ENCODE measurements around the gene AKR1B1. TPM values are rescaled to one million over a fixed set of nuclear protein-coding genes. Genes with fewer than 3 reads are reported as not detected.

AKR1B1 gene
- total and polyA plus RNA-seq, 9 of the 15 experiments (the other 6 are each of a cell fraction or from before 2014, with no cell fraction given): 2.0 to 10.6 (median 6.2) TPM

- TF ChIP-seq CEBPG (CRISPR knock-in tag; IDR thresholded peaks at IDR 0.05) (no peak), CEBPG (tag; conservative IDR thresholded peaks at IDR 0.05 in 1 of 2, IDR thresholded peaks at IDR 0.05 in 1 of 2) (peak; percentile 51 to 55; a peak in 2 of 4 replicates), ZNF431 (CRISPR knock-in tag; IDR thresholded peaks at IDR 0.05) (no peak), CBFA2T3 (IDR thresholded peaks at IDR 0.05) (0 out of 2 replicates have a peak, but pooled peaks have one; percentile 22)
Observed at GRCh38 chr7:134472572-134473244, 13.8 kb upstream of the AKR1B1 start (continued).

- no peak overlapping the region for H3K4me3 ChIP-seq
- H3K4me2 ChIP-seq (ENCODE audit: insufficient read depth, low read length): no peak overlapping the region
- 13% methylated on average over 4 of the region's 4 CpGs for WGBS (ENCODE audit: insufficient coverage, low coverage, missing lambda C conversion rate)
- no peaks in the 10 kb centered on the region for H3K9me3 ChIP-seq (replicated peaks; ENCODE audit: control insufficient read depth, insufficient read depth, low read depth, low read length)
- no peaks in the 10 kb centered on the region for H3K36me3 ChIP-seq (ENCODE audit: control insufficient read depth, insufficient read depth, low read length)
- no peaks in the 10 kb centered on the region for H4K20me1 ChIP-seq (replicated peaks; ENCODE audit: control insufficient read depth, insufficient read depth, low read length)
- H3K79me2 ChIP-seq (ENCODE audit: control insufficient read depth, insufficient read depth, low read length): no peaks in the 10 kb centered on the region
- in situ Hi-C loops (cut with MboI) (no loop called here), intact Hi-C loops (cut with micrococcal nuclease) (no loop called here)
- BruUV-seq (replicated peaks): no TSS peak
- H3K9ac ChIP-seq (ENCODE audit: insufficient read depth in 1 of 2, low read depth in 2 of 2, low read length in 2 of 2): no peak overlapping the region
- POLR2A ChIA-PET: interaction anchor here (0.7 to 1.5 kb wide), 3 partner anchors 10 to 22 kb away, joined by 3 to 6 read pairs (median 5); no protein-coding TSS in a partner anchor
- H3K27me3 ChIP-seq (ENCODE audit: control insufficient read depth in 2 of 2, insufficient read depth in 2 of 2, low read length in 2 of 2): peaks cover 6 to 25% of the 10 kb centered on the region in 2 experiments; a peak in 3 of 5 replicates
- CTCF ChIA-PET (ENCODE audit: low intra/inter-chr PET ratio): no interaction called here
- DNase-seq (ENCODE audit: extremely low read depth in 1 of 4, low spot score in 3 of 4): peak in 1 of 4 experiments; percentile 18
- ATAC-seq: peak; percentile 65
- no peak for FAIRE-seq
- no peak overlapping the region for H3K27ac ChIP-seq (ENCODE audit: extremely low read depth, low read depth, low read length)
- H3K4me1 ChIP-seq (replicated peaks in 1 of 2; ENCODE audit: control insufficient read depth in 2 of 2, insufficient read depth in 2 of 2, low read length in 2 of 2): no peaks in the 10 kb centered on the region
- no peak overlapping the region for H2AFZ ChIP-seq (ENCODE audit: low read depth, low read length)
- no peaks in the 10 kb centered on the region for H3K9me1 ChIP-seq (ENCODE audit: control insufficient read depth, insufficient read depth, low read length)
- TF ChIP-seq FOSL1 (tag; conservative IDR thresholded peaks at IDR 0.05) (peak; percentile 100), ATF3 (IDR thresholded peaks at IDR 0.05) (peak; percentile 88), ATF3 (CRISPR knock-in tag; conservative IDR thresholded peaks at IDR 0.05) (0 out of 2 replicates have a peak, but pooled peaks have one; percentile 26), FOS (IDR thresholded peaks at IDR 0.05; ENCODE audit: extremely low read depth, insufficient read length) (peak; percentile 16), IRF9 (tag; IDR thresholded peaks at IDR 0.05) (no peak), BHLHE40 (IDR thresholded peaks at IDR 0.05; ENCODE audit: low read length) (peak; percentile 62; the same call in 1 of the 2 replicates), CEBPG (CRISPR knock-in tag; IDR thresholded peaks at IDR 0.05) (no peak), CEBPG (tag; conservative IDR thresholded peaks at IDR 0.05 in 1 of 2, IDR thresholded peaks at IDR 0.05 in 1 of 2) (peak in 1 of 2 experiments; percentile 68; a peak in 2 of 4 replicates), SMARCA4 (IDR thresholded peaks at IDR 0.05) (peak; percentile 22; the same call in 1 of the 2 replicates), TRIM24 (IDR thresholded peaks at IDR 0.05) (peak; percentile 74 to 84), TAL1 (IDR thresholded peaks at IDR 0.05) (no peak), JUND (IDR thresholded peaks at IDR 0.05; ENCODE audit: borderline replicate concordance, low read depth, low read length) (peak; percentile 78), JUND (tag; IDR thresholded peaks at IDR 0.05; ENCODE audit: borderline replicate concordance, low read depth, low read length) (0 out of 3 replicates have a peak, but pooled peaks have one; percentile 33), SPI1 (IDR thresholded peaks at IDR 0.05; ENCODE audit: borderline replicate concordance, low read depth, low read length) (0 out of 2 replicates have a peak, but pooled peaks have one; percentile 12), JUN (IDR thresholded peaks at IDR 0.05; ENCODE audit: borderline replicate concordance, low read depth, low read length) (peak; percentile 86), JUN (CRISPR knock-in tag; IDR thresholded peaks at IDR 0.05; ENCODE audit: borderline replicate concordance) (no peak)
Observed at GRCh38 chr7:134470864-134471263, 12.0 kb upstream of the AKR1B1 start.
